ENCODE data around the gene TCF4. TPM values are rescaled to one million over a fixed set of nuclear protein-coding genes. Genes with fewer than 3 reads are reported as not detected.

The TCF4 gene
- total RNA-seq, 1 donor from 2014 or later: 115 TPM

DNA sequence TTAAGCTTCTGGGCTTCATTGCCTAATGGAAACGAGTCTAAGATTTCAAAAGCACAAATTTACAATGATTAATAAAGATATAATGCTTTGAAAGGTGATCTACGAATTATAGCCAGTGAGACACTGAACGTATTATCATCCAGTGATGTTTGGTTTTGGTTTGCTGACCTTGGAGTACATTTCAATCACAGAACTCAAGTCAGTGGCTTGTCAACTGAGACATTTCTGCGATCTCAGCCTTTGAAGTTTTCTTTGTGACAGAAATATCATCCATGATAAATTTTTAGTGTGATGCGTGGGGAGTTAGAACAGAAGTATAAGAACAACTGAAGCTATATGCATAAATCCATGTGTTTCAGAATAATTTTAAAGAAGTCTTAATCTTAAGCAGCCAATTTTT is 263.8 kb downstream of the TCF4 start:
- H3K4me3 ChIP-seq (ENCODE audit: insufficient read depth, low read depth, low read length): no peak overlapping the region
- Mint-ChIP-seq H3K9me3 (ENCODE audit: unreplicated experiment) (no peaks in the 10 kb centered on the region), H3K27ac (ENCODE audit: unreplicated experiment) (no peak overlapping the region), H3K4me1 (ENCODE audit: low read depth, unreplicated experiment) (peaks cover 34% of the 10 kb centered on the region), H3K4me3 (ENCODE audit: unreplicated experiment) (no peak overlapping the region), H3K27me3 (ENCODE audit: low read depth, unreplicated experiment) (no peaks in the 10 kb centered on the region), H3K36me3 (ENCODE audit: low read depth, unreplicated experiment) (no peaks in the 10 kb centered on the region)
- TF ChIP-seq EZH2 (IDR thresholded peaks at IDR 0.05; ENCODE audit: insufficient read depth, low read length): no peak
- TF ChIP-seq, protein P1, sequence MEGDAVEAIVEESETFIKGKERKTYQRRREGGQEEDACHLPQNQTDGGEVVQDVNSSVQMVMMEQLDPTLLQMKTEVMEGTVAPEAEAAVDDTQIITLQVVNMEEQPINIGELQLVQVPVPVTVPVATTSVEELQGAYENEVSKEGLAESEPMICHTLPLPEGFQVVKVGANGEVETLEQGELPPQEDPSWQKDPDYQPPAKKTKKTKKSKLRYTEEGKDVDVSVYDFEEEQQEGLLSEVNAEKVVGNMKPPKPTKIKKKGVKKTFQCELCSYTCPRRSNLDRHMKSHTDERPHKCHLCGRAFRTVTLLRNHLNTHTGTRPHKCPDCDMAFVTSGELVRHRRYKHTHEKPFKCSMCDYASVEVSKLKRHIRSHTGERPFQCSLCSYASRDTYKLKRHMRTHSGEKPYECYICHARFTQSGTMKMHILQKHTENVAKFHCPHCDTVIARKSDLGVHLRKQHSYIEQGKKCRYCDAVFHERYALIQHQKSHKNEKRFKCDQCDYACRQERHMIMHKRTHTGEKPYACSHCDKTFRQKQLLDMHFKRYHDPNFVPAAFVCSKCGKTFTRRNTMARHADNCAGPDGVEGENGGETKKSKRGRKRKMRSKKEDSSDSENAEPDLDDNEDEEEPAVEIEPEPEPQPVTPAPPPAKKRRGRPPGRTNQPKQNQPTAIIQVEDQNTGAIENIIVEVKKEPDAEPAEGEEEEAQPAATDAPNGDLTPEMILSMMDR (IDR thresholded peaks at IDR 0.05; ENCODE audit: insufficient read depth, low read depth, low read length): no peak
- FAIRE-seq (peak; percentile 5), DNase-seq (ENCODE audit: low read depth) (no peak)
- peaks cover 59% of the 10 kb centered on the region for H3K79me2 ChIP-seq (ENCODE audit: insufficient read depth, low read length)
- H3K9ac ChIP-seq (ENCODE audit: low read length): no peak overlapping the region
- no peaks in the 10 kb centered on the region for H3K36me3 ChIP-seq (ENCODE audit: insufficient read depth, low read length)
- peaks cover 38% of the 10 kb centered on the region for H3K4me1 ChIP-seq (ENCODE audit: insufficient read depth, low read length)
- no peak overlapping the region for H2AFZ ChIP-seq (ENCODE audit: low read depth, low read length)
- H4K20me1 ChIP-seq (ENCODE audit: insufficient read depth, low read length): no peaks in the 10 kb centered on the region
- peak overlapping the region; percentile 24 for H3K4me2 ChIP-seq (ENCODE audit: low read length)
- H3K27ac ChIP-seq (ENCODE audit: low read depth, low read length): no peak overlapping the region
- H3K9me3 ChIP-seq (ENCODE audit: insufficient read depth, low read depth, low read length): no peaks in the 10 kb centered on the region
- no peaks in the 10 kb centered on the region for H3K27me3 ChIP-seq (ENCODE audit: insufficient read depth, low read length)

DNA sequence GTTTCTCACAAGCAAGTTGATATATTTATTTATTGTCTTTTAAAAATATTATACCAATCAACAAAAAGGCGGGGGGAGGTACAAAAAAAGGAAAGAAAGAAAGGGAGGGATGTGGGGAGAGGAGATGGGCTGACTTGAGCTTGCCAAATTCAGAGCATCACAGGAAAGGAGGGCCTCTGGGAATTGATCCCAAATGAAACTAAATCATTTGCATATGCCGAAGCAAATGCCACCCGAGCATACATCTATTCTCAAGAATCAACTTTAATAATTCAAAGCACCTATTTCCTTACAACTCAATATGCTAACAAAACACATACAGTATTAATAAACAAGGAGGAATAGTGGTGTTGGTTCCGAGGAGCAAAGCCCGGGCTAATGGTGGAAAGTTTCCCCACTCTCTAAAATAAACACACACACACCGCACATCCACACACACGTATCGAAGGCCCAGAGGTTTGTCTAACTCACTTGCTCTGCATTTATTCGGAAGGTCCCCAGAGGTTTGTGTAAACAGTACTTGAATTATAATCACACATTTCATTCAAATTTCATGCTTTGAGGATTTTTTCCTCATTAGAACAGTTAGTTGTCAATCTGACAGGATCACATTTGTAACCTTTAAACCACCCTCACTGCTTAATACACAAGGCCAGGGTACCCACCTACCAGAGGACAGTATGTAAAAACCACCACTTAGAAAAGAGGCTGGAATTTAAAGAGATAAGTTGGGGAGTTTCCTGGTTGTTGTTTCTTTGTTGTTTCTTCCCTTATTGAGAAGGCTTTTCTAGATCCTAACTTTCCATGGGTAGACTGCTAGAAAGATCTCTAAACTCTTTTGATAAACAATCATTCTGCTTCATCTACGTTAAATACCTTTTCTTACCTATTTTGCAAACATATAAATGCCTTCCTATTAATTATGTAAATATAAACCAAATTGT is 264.7 kb downstream of the TCF4 start:
- H3K9me3 Mint-ChIP-seq (ENCODE audit: unreplicated experiment): no peaks in the 10 kb centered on the region
- no peaks in the 10 kb centered on the region for H3K27me3 ChIP-seq (ENCODE audit: insufficient read depth, low read length)
- peak overlapping the region; percentile 66 for H3K4me3 Mint-ChIP-seq (ENCODE audit: unreplicated experiment)
- no peaks in the 10 kb centered on the region for H3K36me3 ChIP-seq (ENCODE audit: insufficient read depth, low read length)
- H3K9me3 ChIP-seq (ENCODE audit: insufficient read depth, low read depth, low read length): no peaks in the 10 kb centered on the region
- DNase-seq (ENCODE audit: low read depth): no peak
- peaks cover 37% of the 10 kb centered on the region for H3K4me1 ChIP-seq (ENCODE audit: insufficient read depth, low read length)
- H4K20me1 ChIP-seq (ENCODE audit: insufficient read depth, low read length): no peaks in the 10 kb centered on the region
- H3K36me3 Mint-ChIP-seq (ENCODE audit: low read depth, unreplicated experiment): no peaks in the 10 kb centered on the region
- peak overlapping the region; percentile 87 for H3K4me2 ChIP-seq (ENCODE audit: low read length)
- FAIRE-seq: peak; percentile 77
- peak overlapping the region; percentile 79 for H3K9ac ChIP-seq (ENCODE audit: low read length)
- H3K27ac Mint-ChIP-seq (ENCODE audit: unreplicated experiment): no peak overlapping the region
- H2AFZ ChIP-seq (ENCODE audit: low read depth, low read length): peak overlapping the region; percentile 12
- peaks cover 68% of the 10 kb centered on the region for H3K79me2 ChIP-seq (ENCODE audit: insufficient read depth, low read length)
- peak overlapping the region; percentile 77 for H3K4me3 ChIP-seq (ENCODE audit: insufficient read depth, low read depth, low read length)
- peak overlapping the region; percentile 89 for H3K27ac ChIP-seq (ENCODE audit: low read depth, low read length)
- no peak for TF ChIP-seq EZH2 (IDR thresholded peaks at IDR 0.05; ENCODE audit: insufficient read depth, low read length)
- TF ChIP-seq, protein P1 (IDR thresholded peaks at IDR 0.05; ENCODE audit: insufficient read depth, low read depth, low read length): no peak
- peaks cover 37% of the 10 kb centered on the region for H3K4me1 Mint-ChIP-seq (ENCODE audit: low read depth, unreplicated experiment)
- no peaks in the 10 kb centered on the region for H3K27me3 Mint-ChIP-seq (ENCODE audit: low read depth, unreplicated experiment)
